ENCODE measurements around the gene LYL1.
A peak's percentile ranks its signal among the peaks of the same experiment; 100 is the strongest.

LYL1 gene
- long read RNA-seq, transcript LYL1-201 (4 exons, 1,490 nt) = major isoform, 12 of 14 reads
- long read RNA-seq, partial matches to known transcripts = 0 of 14 reads
- long read RNA-seq, other reads (novel, unspliced or antisense) = 2 of 14 reads

DNA sequence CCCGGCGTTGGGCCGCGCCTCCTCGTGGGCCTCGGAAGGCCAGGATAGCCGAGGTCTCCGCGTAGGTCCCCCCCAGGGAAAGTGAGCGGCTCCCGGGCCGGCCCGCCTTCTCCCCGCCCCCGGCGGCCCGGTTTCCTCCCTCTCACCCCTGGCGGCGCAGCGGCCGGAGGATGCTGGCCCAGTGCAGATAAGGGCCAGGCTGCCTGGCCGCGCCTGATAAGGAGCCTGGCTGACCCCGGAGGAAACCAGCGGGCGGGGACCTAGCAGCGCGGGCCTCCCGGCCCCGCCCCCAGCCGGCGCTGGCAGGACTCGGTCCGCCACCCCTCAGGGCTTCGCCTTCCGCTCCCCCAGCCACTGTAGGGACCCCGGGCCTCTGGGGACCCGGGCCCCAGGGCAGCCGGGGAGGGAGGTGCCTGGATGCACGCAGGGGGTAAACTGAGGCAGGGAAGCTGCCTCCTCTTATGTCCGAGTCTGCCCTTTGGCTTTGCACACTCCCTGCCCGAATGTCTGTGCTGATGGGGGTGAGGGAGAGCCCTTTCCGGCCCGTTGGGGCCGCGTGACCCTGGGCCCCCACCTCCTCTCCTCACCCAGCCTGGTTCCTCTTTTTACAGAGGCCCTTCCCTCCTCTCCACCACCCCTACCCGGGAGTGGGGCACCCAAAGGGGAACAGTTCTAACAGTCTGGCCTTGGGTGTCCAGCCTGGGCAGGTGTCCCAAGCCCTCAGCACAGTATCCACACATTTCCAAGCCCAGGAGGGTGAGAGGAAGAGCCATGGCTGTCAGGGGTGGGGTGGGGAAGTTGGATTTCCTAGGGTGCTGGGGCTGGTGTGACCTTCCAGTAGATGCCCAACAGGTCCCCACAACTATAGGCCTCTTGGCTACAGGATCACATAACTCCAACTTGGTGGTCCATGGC, at the start of gene LYL1:
LYL1 (minus strand) TSS at position 193 of the 915 bp plus-strand sequence. CDS start 1,687 bp downstream, outside the sequence.
- peak within 1 kb of the TSS; percentile 99 for H3K27ac ChIP-seq (replicated peaks)
- peak; percentile 92 to 98 for DNase-seq (ENCODE audit: low read depth in 1 of 2, low spot score in 1 of 2)
- TF ChIP-seq, protein P1, sequence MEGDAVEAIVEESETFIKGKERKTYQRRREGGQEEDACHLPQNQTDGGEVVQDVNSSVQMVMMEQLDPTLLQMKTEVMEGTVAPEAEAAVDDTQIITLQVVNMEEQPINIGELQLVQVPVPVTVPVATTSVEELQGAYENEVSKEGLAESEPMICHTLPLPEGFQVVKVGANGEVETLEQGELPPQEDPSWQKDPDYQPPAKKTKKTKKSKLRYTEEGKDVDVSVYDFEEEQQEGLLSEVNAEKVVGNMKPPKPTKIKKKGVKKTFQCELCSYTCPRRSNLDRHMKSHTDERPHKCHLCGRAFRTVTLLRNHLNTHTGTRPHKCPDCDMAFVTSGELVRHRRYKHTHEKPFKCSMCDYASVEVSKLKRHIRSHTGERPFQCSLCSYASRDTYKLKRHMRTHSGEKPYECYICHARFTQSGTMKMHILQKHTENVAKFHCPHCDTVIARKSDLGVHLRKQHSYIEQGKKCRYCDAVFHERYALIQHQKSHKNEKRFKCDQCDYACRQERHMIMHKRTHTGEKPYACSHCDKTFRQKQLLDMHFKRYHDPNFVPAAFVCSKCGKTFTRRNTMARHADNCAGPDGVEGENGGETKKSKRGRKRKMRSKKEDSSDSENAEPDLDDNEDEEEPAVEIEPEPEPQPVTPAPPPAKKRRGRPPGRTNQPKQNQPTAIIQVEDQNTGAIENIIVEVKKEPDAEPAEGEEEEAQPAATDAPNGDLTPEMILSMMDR (IDR thresholded peaks at IDR 0.05; ENCODE audit: insufficient read depth, low read length) = no peak
- TF ChIP-seq, protein P2, sequence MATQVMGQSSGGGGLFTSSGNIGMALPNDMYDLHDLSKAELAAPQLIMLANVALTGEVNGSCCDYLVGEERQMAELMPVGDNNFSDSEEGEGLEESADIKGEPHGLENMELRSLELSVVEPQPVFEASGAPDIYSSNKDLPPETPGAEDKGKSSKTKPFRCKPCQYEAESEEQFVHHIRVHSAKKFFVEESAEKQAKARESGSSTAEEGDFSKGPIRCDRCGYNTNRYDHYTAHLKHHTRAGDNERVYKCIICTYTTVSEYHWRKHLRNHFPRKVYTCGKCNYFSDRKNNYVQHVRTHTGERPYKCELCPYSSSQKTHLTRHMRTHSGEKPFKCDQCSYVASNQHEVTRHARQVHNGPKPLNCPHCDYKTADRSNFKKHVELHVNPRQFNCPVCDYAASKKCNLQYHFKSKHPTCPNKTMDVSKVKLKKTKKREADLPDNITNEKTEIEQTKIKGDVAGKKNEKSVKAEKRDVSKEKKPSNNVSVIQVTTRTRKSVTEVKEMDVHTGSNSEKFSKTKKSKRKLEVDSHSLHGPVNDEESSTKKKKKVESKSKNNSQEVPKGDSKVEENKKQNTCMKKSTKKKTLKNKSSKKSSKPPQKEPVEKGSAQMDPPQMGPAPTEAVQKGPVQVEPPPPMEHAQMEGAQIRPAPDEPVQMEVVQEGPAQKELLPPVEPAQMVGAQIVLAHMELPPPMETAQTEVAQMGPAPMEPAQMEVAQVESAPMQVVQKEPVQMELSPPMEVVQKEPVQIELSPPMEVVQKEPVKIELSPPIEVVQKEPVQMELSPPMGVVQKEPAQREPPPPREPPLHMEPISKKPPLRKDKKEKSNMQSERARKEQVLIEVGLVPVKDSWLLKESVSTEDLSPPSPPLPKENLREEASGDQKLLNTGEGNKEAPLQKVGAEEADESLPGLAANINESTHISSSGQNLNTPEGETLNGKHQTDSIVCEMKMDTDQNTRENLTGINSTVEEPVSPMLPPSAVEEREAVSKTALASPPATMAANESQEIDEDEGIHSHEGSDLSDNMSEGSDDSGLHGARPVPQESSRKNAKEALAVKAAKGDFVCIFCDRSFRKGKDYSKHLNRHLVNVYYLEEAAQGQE (IDR thresholded peaks at IDR 0.05; ENCODE audit: insufficient replicate concordance, low read depth) = peak; percentile 62
- TF ChIP-seq SPI1 (IDR thresholded peaks at IDR 0.05; ENCODE audit: borderline replicate concordance, low read depth) (peak; percentile 94), POLR2AphosphoS5 (IDR thresholded peaks at IDR 0.05; ENCODE audit: low read depth) (peak; percentile 86), GABPA (IDR thresholded peaks at IDR 0.05; ENCODE audit: low read depth) (peak; percentile 21; the same call in 1 of the 2 replicates)
- H3K4me3 ChIP-seq (replicated peaks; ENCODE audit: insufficient read depth, low read length) = peak within 1 kb of the TSS; percentile 96
- no peaks in the 10 kb centered on the region for H3K27me3 ChIP-seq (ENCODE audit: insufficient read depth, poor library complexity, severe bottlenecking)

DNA sequence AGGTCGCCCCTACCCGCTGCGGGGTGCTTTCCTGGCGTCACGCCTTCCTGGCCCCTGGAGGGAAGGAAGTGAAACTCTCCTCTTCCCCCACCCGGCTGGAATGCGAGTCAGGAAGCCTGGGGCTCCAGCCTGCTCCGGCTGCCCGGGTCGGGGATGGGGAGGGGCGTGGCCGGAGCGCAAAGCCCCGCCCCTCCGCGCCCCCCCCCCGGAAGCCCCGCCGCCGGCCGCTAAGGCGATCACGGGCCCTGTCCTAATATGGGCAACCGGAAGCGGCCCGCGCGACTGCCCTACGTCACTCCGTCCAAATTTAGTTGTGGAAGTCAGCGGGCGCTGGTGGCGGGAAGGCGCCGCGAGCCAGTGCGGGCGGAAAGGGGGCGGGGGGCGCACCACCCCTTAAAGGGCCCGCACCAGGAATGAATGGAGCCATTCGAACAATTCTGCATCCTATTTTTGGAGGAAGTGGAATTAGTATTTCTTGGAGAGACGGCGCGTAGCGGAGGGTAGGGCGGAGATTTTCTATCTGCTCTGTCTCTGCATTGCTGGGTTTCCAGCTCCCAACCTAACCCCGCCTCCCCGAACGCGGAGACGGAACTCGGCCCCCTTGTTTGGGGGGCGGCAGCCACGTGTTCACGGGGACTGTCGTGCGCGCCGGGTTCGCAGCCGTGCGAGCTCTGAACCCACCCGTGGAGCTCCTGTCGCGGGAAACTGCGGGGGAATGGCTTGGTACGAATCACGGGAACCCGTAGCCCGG, 49.1 kb upstream of the LYL1 start:
- H3K4me3 ChIP-seq (replicated peaks; ENCODE audit: insufficient read depth, low read length) = peak overlapping the region; percentile 71
- no peaks in the 10 kb centered on the region for H3K27me3 ChIP-seq (ENCODE audit: insufficient read depth, poor library complexity, severe bottlenecking)
- H3K27ac ChIP-seq (replicated peaks) = peak overlapping the region; percentile 97
- DNase-seq (ENCODE audit: low read depth in 1 of 2, low spot score in 1 of 2) = peak; percentile 96 to 97
- TF ChIP-seq SPI1 (IDR thresholded peaks at IDR 0.05; ENCODE audit: borderline replicate concordance, low read depth) = peak; percentile 71; the same call in 1 of the 2 replicates
- TF ChIP-seq, protein P2 (IDR thresholded peaks at IDR 0.05; ENCODE audit: insufficient replicate concordance, low read depth) = peak; percentile 11
- peak; percentile 62 for TF ChIP-seq POLR2AphosphoS5 (IDR thresholded peaks at IDR 0.05; ENCODE audit: low read depth)
- TF ChIP-seq, protein P1 (IDR thresholded peaks at IDR 0.05; ENCODE audit: insufficient read depth, low read length) = no peak
- TF ChIP-seq GABPA (IDR thresholded peaks at IDR 0.05; ENCODE audit: low read depth) = 0 out of 2 replicates have a peak, but pooled peaks have one; percentile 10

DNA sequence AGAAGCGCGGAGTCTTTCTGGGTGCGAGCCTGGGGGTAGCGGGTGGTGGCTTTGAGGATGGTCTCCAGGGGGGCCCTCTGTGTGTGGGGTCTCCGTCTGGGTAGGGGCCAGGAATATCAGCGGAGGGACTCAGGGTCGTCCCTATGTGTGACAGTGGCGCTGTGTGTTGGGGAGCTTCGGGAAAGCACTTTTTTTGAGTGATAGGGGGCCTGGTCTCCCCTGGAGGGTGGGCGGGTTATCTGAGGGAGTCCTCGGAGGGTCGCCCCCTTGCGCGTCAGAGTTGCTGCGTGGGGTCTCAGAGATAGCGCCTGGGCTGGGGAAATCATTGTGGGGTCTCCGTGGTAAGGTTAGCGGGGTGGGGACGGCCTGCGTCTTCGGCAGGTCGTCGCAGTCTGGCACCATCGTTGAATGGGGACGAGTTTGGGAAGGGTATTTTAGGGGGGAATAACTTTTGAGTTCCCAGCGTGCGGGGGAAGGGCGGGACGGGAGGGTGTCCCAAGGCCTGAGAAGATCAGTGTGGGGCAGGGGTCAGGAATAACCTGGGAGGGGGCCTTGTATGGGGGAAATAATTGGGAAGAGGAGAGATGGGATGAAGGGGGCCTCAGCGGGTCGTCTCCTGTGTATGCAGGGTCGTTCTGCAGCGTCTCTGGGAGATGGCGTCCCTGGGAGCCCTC, 48.4 kb upstream of the LYL1 start:
- DNase-seq (ENCODE audit: low read depth in 1 of 2, low spot score in 1 of 2) = no peak
- peak overlapping the region; percentile 89 for H3K27ac ChIP-seq (replicated peaks)
- TF ChIP-seq, protein P1 (IDR thresholded peaks at IDR 0.05; ENCODE audit: insufficient read depth, low read length) = no peak
- TF ChIP-seq SPI1 (IDR thresholded peaks at IDR 0.05; ENCODE audit: borderline replicate concordance, low read depth) = no peak
- TF ChIP-seq POLR2AphosphoS5 (IDR thresholded peaks at IDR 0.05; ENCODE audit: low read depth) = no peak; the same call in 1 of the 2 replicates
- TF ChIP-seq, protein P2 (IDR thresholded peaks at IDR 0.05; ENCODE audit: insufficient replicate concordance, low read depth) = no peak
- TF ChIP-seq GABPA (IDR thresholded peaks at IDR 0.05; ENCODE audit: low read depth) = no peak

More for the DNA sequence above, 48.4 kb upstream of the LYL1 start:
- Histone ChIP-seq H3K4me3 (replicated peaks; ENCODE audit: insufficient read depth, low read length) (peak overlapping the region; percentile 71), H3K27me3 (ENCODE audit: insufficient read depth, poor library complexity, severe bottlenecking) (no peaks in the 10 kb centered on the region)

Data from HL-60 (cell line).